ENCODE data around the gene HHATL. TPM values are rescaled to one million over a fixed set of nuclear protein-coding genes. Genes with fewer than 3 reads are reported as not detected.

Gene HHATL
- polyA plus RNA-seq, 3 donors, result not detected

DNA sequence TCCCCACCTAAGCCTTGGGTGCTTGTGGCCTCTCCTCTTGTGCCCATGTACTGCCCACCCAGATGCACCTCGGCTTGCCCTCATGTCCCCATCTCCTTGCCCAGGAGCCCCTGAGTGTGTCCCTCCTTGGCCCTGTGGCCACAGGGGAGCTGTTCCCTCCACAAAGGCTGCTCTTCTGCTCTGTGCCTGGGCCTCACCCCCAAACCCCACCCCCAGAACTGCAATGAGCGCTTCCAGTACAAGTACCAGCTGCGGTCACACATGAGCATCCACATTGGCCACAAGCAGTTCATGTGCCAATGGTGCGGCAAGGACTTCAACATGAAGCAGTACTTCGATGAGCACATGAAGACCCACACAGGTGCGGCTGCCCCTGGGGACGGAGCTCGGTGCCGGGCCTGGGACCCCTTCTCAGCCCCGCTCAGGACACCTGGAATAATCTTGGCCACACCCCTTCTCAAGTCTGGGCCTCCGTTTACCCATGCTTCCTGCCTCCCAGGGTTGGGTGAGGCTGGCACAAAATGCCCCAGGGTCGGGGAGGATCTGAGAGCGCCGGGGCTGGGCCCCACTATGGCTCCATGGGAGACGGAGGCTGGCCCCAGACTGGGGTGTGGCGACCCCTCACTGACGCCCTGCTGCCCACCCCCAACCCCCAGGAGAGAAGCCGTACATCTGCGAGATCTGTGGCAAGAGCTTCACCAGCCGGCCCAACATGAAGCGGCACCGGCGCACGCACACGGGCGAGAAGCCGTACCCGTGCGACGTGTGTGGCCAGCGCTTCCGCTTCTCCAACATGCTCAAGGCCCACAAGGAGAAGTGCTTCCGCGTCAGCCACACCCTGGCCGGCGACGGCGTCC is 38.8 kb downstream of the HHATL start:
- no peaks in the 10 kb centered on the region for H3K27me3 ChIP-seq (ENCODE audit: control insufficient read depth in 2 of 2, insufficient read depth in 2 of 2, low read length in 2 of 2)
- peak overlapping the region in 3 of 7 donors; percentile 46 to 74 (median 53) for H3K27ac Mint-ChIP-seq
- H3K9me3 Mint-ChIP-seq, result peaks cover under 1 to 10% (median 3%) of the 10 kb centered on the region in 7 donors
- 88% methylated on average over 30 of the region's 38 CpGs for WGBS (ENCODE audit: insufficient coverage)
- H3K4me1 ChIP-seq (ENCODE audit: control insufficient read depth in 1 of 2, insufficient read depth in 2 of 2, low read length in 2 of 2), result peaks cover 8 to 15% of the 10 kb centered on the region in 2 donors
- H3K4me2 ChIP-seq (replicated peaks; ENCODE audit: extremely low read depth, low read length, poor library complexity, severe bottlenecking), result peak overlapping the region; percentile 22
- H2AFZ ChIP-seq (ENCODE audit: insufficient read depth, low read depth, low read length, poor library complexity, severe bottlenecking), result no peak overlapping the region
- H3K9ac ChIP-seq (ENCODE audit: insufficient read depth, low read length, poor library complexity, severe bottlenecking), result no peak overlapping the region
- DNase-seq, result peak; percentile 13 to 38 (median 30)
- H3K4me1 Mint-ChIP-seq, result peaks cover 14% of the 10 kb centered on the region
- TF ChIP-seq, protein P1, sequence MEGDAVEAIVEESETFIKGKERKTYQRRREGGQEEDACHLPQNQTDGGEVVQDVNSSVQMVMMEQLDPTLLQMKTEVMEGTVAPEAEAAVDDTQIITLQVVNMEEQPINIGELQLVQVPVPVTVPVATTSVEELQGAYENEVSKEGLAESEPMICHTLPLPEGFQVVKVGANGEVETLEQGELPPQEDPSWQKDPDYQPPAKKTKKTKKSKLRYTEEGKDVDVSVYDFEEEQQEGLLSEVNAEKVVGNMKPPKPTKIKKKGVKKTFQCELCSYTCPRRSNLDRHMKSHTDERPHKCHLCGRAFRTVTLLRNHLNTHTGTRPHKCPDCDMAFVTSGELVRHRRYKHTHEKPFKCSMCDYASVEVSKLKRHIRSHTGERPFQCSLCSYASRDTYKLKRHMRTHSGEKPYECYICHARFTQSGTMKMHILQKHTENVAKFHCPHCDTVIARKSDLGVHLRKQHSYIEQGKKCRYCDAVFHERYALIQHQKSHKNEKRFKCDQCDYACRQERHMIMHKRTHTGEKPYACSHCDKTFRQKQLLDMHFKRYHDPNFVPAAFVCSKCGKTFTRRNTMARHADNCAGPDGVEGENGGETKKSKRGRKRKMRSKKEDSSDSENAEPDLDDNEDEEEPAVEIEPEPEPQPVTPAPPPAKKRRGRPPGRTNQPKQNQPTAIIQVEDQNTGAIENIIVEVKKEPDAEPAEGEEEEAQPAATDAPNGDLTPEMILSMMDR (IDR thresholded peaks at IDR 0.05), result no peak
- peaks cover 2 to 7% (median 5%) of the 10 kb centered on the region in 3 donors for H3K27me3 Mint-ChIP-seq (ENCODE audit: low read depth in 3 of 3)
- peak overlapping the region in 1 of 2 donors; percentile 36 for H3K27ac ChIP-seq (ENCODE audit: low read depth in 1 of 2, low read length in 2 of 2)
- H3K4me3 Mint-ChIP-seq, result peak overlapping the region in 1 of 2 donors; percentile 42
- no peaks in the 10 kb centered on the region for H3K79me2 ChIP-seq (ENCODE audit: insufficient read depth, low read length)
- H3K9me3 ChIP-seq (replicated peaks in 1 of 2; ENCODE audit: control insufficient read depth in 1 of 2, insufficient read depth in 1 of 2, low read length in 2 of 2), result peaks cover 0 to 5% of the 10 kb centered on the region in 2 donors
- H4K20me1 ChIP-seq (ENCODE audit: insufficient read depth, low read length), result peaks cover 14% of the 10 kb centered on the region
- H3K36me3 ChIP-seq (replicated peaks in 1 of 2; ENCODE audit: control insufficient read depth in 1 of 2, insufficient read depth in 2 of 2, low read length in 2 of 2), result peaks cover 8 to 36% of the 10 kb centered on the region in 2 donors
- peaks cover 22 to 43% of the 10 kb centered on the region in 2 donors for H3K36me3 Mint-ChIP-seq
- intact Hi-C loops (cut with micrococcal nuclease), result no loop called here
- no peak overlapping the region for H3K4me3 ChIP-seq (replicated peaks in 1 of 3; ENCODE audit: low read depth in 2 of 3, low read length in 3 of 3)

DNA sequence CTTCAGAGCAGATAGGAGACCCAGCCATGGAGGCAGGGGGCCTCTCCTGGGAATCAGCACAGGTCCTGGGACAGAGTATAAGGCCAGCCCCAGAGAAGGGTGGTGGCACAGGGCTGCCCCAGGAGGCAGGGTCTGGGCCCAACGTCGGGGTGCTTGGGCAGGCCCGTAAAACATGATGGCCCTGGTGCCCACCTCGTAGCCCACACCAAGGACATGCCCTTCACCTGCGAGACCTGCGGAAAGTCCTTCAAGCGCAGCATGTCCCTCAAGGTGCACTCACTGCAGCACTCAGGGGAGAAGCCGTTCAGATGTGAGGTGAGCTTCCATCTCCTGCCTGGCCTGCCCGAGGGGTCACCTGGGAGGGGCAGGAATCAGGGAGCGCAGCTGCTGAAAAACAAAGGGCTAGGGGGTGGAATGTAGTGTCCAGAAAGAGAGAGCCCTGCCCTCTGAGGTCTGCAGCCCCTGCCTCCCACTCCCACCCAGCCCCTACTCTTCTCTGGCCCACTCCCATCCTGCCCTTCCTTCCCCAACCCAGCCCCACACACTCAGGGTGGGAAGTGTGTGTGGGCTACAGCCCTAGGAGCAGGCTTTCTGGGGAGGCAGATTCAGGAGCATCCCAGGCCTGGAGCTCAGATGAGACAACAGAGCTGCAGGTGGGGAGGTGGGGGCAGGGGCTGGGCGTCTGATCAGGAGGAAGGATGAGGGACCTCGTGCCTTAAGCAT is 39.6 kb downstream of the HHATL start:
- H3K27me3 Mint-ChIP-seq (ENCODE audit: low read depth in 3 of 3), result peaks cover 0 to 5% (median 2%) of the 10 kb centered on the region in 3 donors
- H4K20me1 ChIP-seq (ENCODE audit: insufficient read depth, low read length), result peaks cover 14% of the 10 kb centered on the region
- no peaks in the 10 kb centered on the region for H3K27me3 ChIP-seq (ENCODE audit: control insufficient read depth in 2 of 2, insufficient read depth in 2 of 2, low read length in 2 of 2)
- no peaks in the 10 kb centered on the region for H3K79me2 ChIP-seq (ENCODE audit: insufficient read depth, low read length)
- peaks cover 22 to 49% of the 10 kb centered on the region in 2 donors for H3K36me3 Mint-ChIP-seq
- no peak overlapping the region for H2AFZ ChIP-seq (ENCODE audit: insufficient read depth, low read depth, low read length, poor library complexity, severe bottlenecking)
- no peaks in the 10 kb centered on the region for H3K9me3 ChIP-seq (replicated peaks in 1 of 2; ENCODE audit: control insufficient read depth in 1 of 2, insufficient read depth in 1 of 2, low read length in 2 of 2)
- peaks cover 8 to 36% of the 10 kb centered on the region in 2 donors for H3K36me3 ChIP-seq (replicated peaks in 1 of 2; ENCODE audit: control insufficient read depth in 1 of 2, insufficient read depth in 2 of 2, low read length in 2 of 2)
- peaks cover 9 to 18% of the 10 kb centered on the region in 2 donors for H3K4me1 ChIP-seq (ENCODE audit: control insufficient read depth in 1 of 2, insufficient read depth in 2 of 2, low read length in 2 of 2)
- DNase-seq, result no peak
- 95% methylated on average over 8 of the region's 12 CpGs for WGBS (ENCODE audit: insufficient coverage)
- H3K27ac Mint-ChIP-seq, result peak overlapping the region in 1 of 7 donors; percentile 74
- TF ChIP-seq, protein P1 (IDR thresholded peaks at IDR 0.05), result no peak
- H3K27ac ChIP-seq (ENCODE audit: low read depth in 1 of 2, low read length in 2 of 2), result no peak overlapping the region
- intact Hi-C loops (cut with micrococcal nuclease), result no loop called here
- peaks cover 0 to 3% (median 0%) of the 10 kb centered on the region in 7 donors for H3K9me3 Mint-ChIP-seq
- no peak overlapping the region for H3K9ac ChIP-seq (ENCODE audit: insufficient read depth, low read length, poor library complexity, severe bottlenecking)
- H3K4me2 ChIP-seq (replicated peaks; ENCODE audit: extremely low read depth, low read length, poor library complexity, severe bottlenecking), result no peak overlapping the region
- H3K4me1 Mint-ChIP-seq, result peaks cover 19% of the 10 kb centered on the region
- no peak overlapping the region for H3K4me3 Mint-ChIP-seq
- H3K4me3 ChIP-seq (replicated peaks in 1 of 3; ENCODE audit: low read depth in 2 of 3, low read length in 3 of 3), result no peak overlapping the region

Measured in CD14-positive monocyte (primary cell).